ENCODE data around the gene HMSD. TPM values are rescaled to one million over a fixed set of nuclear protein-coding genes. Genes with fewer than 3 reads are reported as not detected.

Gene HMSD
- total and polyA plus RNA-seq, 2 donors (not counting 3 experiments of a cell fraction or from before 2014, with no cell fraction given), result 0.08 TPM; not detected in 1

DNA sequence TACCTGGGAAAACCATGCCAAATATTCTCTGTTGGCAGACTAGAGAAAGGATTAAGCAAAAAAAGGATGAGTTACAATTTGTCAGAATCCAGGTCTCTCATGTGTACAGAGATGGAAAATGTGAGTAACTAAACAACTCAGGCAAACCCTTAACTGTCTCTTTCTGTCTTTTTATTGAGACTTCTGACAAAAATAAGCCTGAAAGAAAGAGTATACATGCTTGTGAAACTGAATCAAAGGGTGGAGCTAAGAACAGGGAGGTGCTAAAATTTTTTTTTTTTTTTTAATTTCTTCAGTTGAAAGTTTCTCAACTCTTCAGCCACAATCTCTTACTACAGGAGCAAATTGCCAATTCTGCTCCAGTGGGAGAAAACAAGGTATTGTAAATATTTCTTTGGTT lies 41.4 kb upstream of the HMSD start, which contains the start of gene SERPINB10:
SERPINB10 (plus strand) TSS at position 295 of the 400 bp plus-strand sequence. CDS start 7,553 bp downstream, outside the sequence.
- no peak for DNase-seq (ENCODE audit: low read depth, low spot score)

More for the DNA sequence above, 41.4 kb upstream of the HMSD start, which contains the start of gene SERPINB10:
- dilution Hi-C loops (cut with MboI; ENCODE audit: extremely low pct_ligation_motif_present, low sequenced_read_pairs), result no loop called here
- no peaks in the 10 kb centered on the region for H3K9me1 ChIP-seq (replicated peaks; ENCODE audit: control insufficient read depth, extremely low read depth, insufficient read depth, low read length)
- no TSS peak for BruUV-seq (replicated peaks)
- ChIA-PET CTCF (no interaction called here), POLR2A (no interaction called here)
- peaks cover 0 to 5% of the 10 kb centered on the region in 2 experiments for H3K27me3 ChIP-seq (ENCODE audit: control insufficient read depth in 2 of 2, insufficient read depth in 2 of 2, low read length in 2 of 2)
- H3K79me2 ChIP-seq (ENCODE audit: control insufficient read depth, insufficient read depth, low read length), result no peaks in the 10 kb centered on the region
- no peak for FAIRE-seq
- H3K4me1 ChIP-seq (ENCODE audit: control insufficient read depth, extremely low read depth, insufficient read depth, low read length), result no peaks in the 10 kb centered on the region
- no peak within 1 kb of the TSS for H3K4me3 ChIP-seq (replicated peaks in 1 of 3; ENCODE audit: insufficient read depth in 1 of 3, low read depth in 1 of 3, low read length in 3 of 3)
- intact Hi-C loops (cut with micrococcal nuclease), result no loop called here
- H2AFZ ChIP-seq (ENCODE audit: low read depth, low read length), result no peak within 1 kb of the TSS
- no peak within 1 kb of the TSS for H3K27ac ChIP-seq (ENCODE audit: insufficient read depth, low read depth, low read length)
- H4K20me1 ChIP-seq (replicated peaks; ENCODE audit: control insufficient read depth, extremely low read depth, insufficient read depth, low read length), result no peaks in the 10 kb centered on the region
- TF ChIP-seq EZH2 (IDR thresholded peaks at IDR 0.05; ENCODE audit: borderline replicate concordance, low read depth, low read length, severe bottlenecking), result no peak
- TF ChIP-seq, protein P1, sequence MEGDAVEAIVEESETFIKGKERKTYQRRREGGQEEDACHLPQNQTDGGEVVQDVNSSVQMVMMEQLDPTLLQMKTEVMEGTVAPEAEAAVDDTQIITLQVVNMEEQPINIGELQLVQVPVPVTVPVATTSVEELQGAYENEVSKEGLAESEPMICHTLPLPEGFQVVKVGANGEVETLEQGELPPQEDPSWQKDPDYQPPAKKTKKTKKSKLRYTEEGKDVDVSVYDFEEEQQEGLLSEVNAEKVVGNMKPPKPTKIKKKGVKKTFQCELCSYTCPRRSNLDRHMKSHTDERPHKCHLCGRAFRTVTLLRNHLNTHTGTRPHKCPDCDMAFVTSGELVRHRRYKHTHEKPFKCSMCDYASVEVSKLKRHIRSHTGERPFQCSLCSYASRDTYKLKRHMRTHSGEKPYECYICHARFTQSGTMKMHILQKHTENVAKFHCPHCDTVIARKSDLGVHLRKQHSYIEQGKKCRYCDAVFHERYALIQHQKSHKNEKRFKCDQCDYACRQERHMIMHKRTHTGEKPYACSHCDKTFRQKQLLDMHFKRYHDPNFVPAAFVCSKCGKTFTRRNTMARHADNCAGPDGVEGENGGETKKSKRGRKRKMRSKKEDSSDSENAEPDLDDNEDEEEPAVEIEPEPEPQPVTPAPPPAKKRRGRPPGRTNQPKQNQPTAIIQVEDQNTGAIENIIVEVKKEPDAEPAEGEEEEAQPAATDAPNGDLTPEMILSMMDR (IDR thresholded peaks at IDR 0.05; ENCODE audit: extremely low read depth in 1 of 2, insufficient read depth in 1 of 2, low read depth in 1 of 2, low read length in 2 of 2), result no peak
- TF ChIP-seq GATA2 (IDR thresholded peaks at IDR 0.05; ENCODE audit: insufficient read depth, insufficient read length, low read depth, low read length), result no peak
- TF ChIP-seq, protein P2, sequence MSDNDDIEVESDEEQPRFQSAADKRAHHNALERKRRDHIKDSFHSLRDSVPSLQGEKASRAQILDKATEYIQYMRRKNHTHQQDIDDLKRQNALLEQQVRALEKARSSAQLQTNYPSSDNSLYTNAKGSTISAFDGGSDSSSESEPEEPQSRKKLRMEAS (IDR thresholded peaks at IDR 0.05; ENCODE audit: insufficient read depth, insufficient read length), result no peak
- TF ChIP-seq MYC (IDR thresholded peaks at IDR 0.05; ENCODE audit: low read depth, low read length), result no peak
- TF ChIP-seq FOS (IDR thresholded peaks at IDR 0.05; ENCODE audit: borderline replicate concordance, insufficient read depth, low read length), result no peak
- TF ChIP-seq POLR2A (IDR thresholded peaks at IDR 0.05; ENCODE audit: low read depth, low read length), result no peak
- TF ChIP-seq JUN (IDR thresholded peaks at IDR 0.05; ENCODE audit: borderline replicate concordance, insufficient read depth, insufficient read length, low read depth), result no peak
- TF ChIP-seq POLR2AphosphoS5 (IDR thresholded peaks at IDR 0.05; ENCODE audit: insufficient read depth, low read depth, low read length), result no peak
- H3K9me3 ChIP-seq (replicated peaks; ENCODE audit: control insufficient read depth, insufficient read depth, low read length), result no peaks in the 10 kb centered on the region
- no peak within 1 kb of the TSS for H3K9ac ChIP-seq (replicated peaks; ENCODE audit: extremely low read depth, insufficient read depth, low read length)
- no peaks in the 10 kb centered on the region for H3K36me3 ChIP-seq (ENCODE audit: control insufficient read depth in 2 of 2, extremely low read depth in 1 of 2, insufficient read depth in 2 of 2, low read length in 2 of 2)
- H3K4me2 ChIP-seq (ENCODE audit: insufficient read depth, low read length), result no peak within 1 kb of the TSS
